ENCODE results near the gene LMNB1.

Gene LMNB1

GRCh38 chr5:126884269-126884819 lies 107.4 kb downstream of the LMNB1 start:
- TF ChIP-seq CTCF (IDR thresholded peaks at IDR 0.05), result no peak
- Histone ChIP-seq H3K4me3 (no peak overlapping the region), H3K27me3 (no peaks in the 10 kb centered on the region), H3K4me1 (no peaks in the 10 kb centered on the region), H3K36me3 (no peaks in the 10 kb centered on the region), H3K27ac (no peak overlapping the region), H3K9me3 (no peaks in the 10 kb centered on the region)
- no peak for DNase-seq
- intact Hi-C loops (cut with DNase I; ENCODE audit: low total_unique reads), result no loop called here
